H9 (cell line): ENCODE results near the gene GRAMD1C. TPM values are rescaled to one million over a fixed set of nuclear protein-coding genes. Genes with fewer than 3 reads are reported as not detected.

ENCODE experiments used
- DNase-seq: peaks from one replicate; pipeline ENCODE4 v3.0.0-alpha.2; 2017
- H2AFZ ChIP-seq: one replicate; pipeline ENCODE4 v1.6.1; 2013; ENCODE audit warnings: mild to moderate bottlenecking, low read length, control low read depth, moderate library complexity
- H2AK5ac ChIP-seq: 2 replicates; pipeline ENCODE4 v1.6.1; 2013; ENCODE audit warnings: low read length, control low read depth, mixed read lengths; ENCODE audit not compliant: insufficient read length
- H2BK120ac ChIP-seq: one replicate; pipeline ENCODE4 v1.6.1; 2013; ENCODE audit warnings: low read depth, mild to moderate bottlenecking, low read length, control low read depth, inconsistent platforms; ENCODE audit not compliant: poor library complexity, severe bottlenecking
- H2BK12ac ChIP-seq: 2 replicates; pipeline ENCODE4 v1.6.1; 2013; ENCODE audit warnings: low read length, control low read depth, mixed read lengths, low read depth; ENCODE audit not compliant: insufficient read length
- H2BK15ac ChIP-seq: 2 replicates; pipeline ENCODE4 v1.6.1; 2013; ENCODE audit warnings: low read depth, low read length, control low read depth
- H2BK20ac ChIP-seq: one replicate; pipeline ENCODE4 v1.6.1; 2013; ENCODE audit warnings: low read depth, mild to moderate bottlenecking, low read length, control low read depth, inconsistent platforms; ENCODE audit not compliant: poor library complexity, severe bottlenecking
- H2BK5ac ChIP-seq: 2 replicates; pipeline ENCODE4 v1.6.1; 2013; ENCODE audit warnings: low read length, control low read depth, mixed read lengths; ENCODE audit not compliant: insufficient read length
- H3K14ac ChIP-seq: 2 replicates; pipeline ENCODE4 v1.6.1; 2013; ENCODE audit warnings: low read length, control low read depth; ENCODE audit not compliant: insufficient read depth
- H3K18ac ChIP-seq: 2 replicates; pipeline ENCODE4 v1.6.1; 2013; ENCODE audit warnings: low read depth, mild to moderate bottlenecking, mixed read lengths, low read length, control low read depth; ENCODE audit not compliant: insufficient read length
- H3K23ac ChIP-seq: 2 replicates; pipeline ENCODE4 v1.6.1; 2013; ENCODE audit warnings: low read length, control low read depth, mixed read lengths, low read depth; ENCODE audit not compliant: insufficient read length
- H3K23me2 ChIP-seq: 2 replicates; pipeline ENCODE4 v1.6.1; 2013; ENCODE audit warnings: low read depth, mild to moderate bottlenecking, mixed read lengths, low read length, control low read depth; ENCODE audit not compliant: insufficient read length, poor library complexity, severe bottlenecking
- H3K27ac ChIP-seq: 2 replicates; pipeline ENCODE4 v1.5.1; 2013; ENCODE audit warnings: low read length, control low read depth, mixed read lengths, low read depth; ENCODE audit not compliant: insufficient read length
- H3K27me3 ChIP-seq: 2 replicates; pipeline ENCODE4 v1.6.1; 2013; ENCODE audit warnings: low read length, control low read depth, inconsistent platforms; ENCODE audit not compliant: insufficient read depth
- H3K4ac ChIP-seq: 2 replicates; pipeline ENCODE4 v1.6.1; 2013; ENCODE audit warnings: low read depth, mild to moderate bottlenecking, control low read depth, inconsistent platforms, low read length, moderate library complexity
- H3K4me1 ChIP-seq: 2 replicates; pipeline ENCODE4 v1.6.1; 2013; ENCODE audit warnings: low read length, control low read depth, inconsistent platforms; ENCODE audit not compliant: insufficient read depth
- H3K4me2 ChIP-seq: 2 replicates; pipeline ENCODE4 v1.6.1; 2013; ENCODE audit warnings: low read length, control low read depth, mixed read lengths; ENCODE audit not compliant: insufficient read length, insufficient read depth
- H3K56ac ChIP-seq: 2 replicates; pipeline ENCODE4 v1.6.1; 2013; ENCODE audit warnings: low read depth, mild to moderate bottlenecking, mixed read lengths, low read length, control low read depth; ENCODE audit not compliant: insufficient read length
- H3K79me1 ChIP-seq: 2 replicates; pipeline ENCODE4 v1.6.1; 2013; ENCODE audit warnings: low read depth, mild to moderate bottlenecking, moderate library complexity, low read length, control low read depth, inconsistent platforms; ENCODE audit not compliant: insufficient read depth, poor library complexity, severe bottlenecking
- H3K79me2 ChIP-seq: 2 replicates; pipeline ENCODE4 v1.6.1; 2013; ENCODE audit warnings: low read length, control low read depth, inconsistent platforms; ENCODE audit not compliant: insufficient read depth
- H3K9ac ChIP-seq: 2 replicates; pipeline ENCODE4 v1.6.1; 2013; ENCODE audit warnings: low read length, control low read depth, mixed read lengths; ENCODE audit not compliant: insufficient read length; ENCODE audit errors: extremely low read depth
- H3K9me3 ChIP-seq: one replicate; pipeline ENCODE4 v1.6.1; 2013; ENCODE audit warnings: low read depth, low read length, inconsistent platforms; ENCODE audit not compliant: control insufficient read depth
- H3T11ph ChIP-seq: one replicate; pipeline ENCODE4 v1.6.1; 2013; ENCODE audit warnings: mild to moderate bottlenecking, low read length, control low read depth, inconsistent platforms
- H4K20me1 ChIP-seq: one replicate; pipeline ENCODE4 v1.6.1; 2013; ENCODE audit not compliant: control insufficient read depth, insufficient read length, insufficient read depth
- H4K5ac ChIP-seq: 2 replicates; pipeline ENCODE4 v1.6.1; 2013; ENCODE audit warnings: low read depth, mild to moderate bottlenecking, mixed read lengths, low read length, control low read depth; ENCODE audit not compliant: insufficient read length
- H4K8ac ChIP-seq: replicated peaks from 2 replicates; pipeline ENCODE4 v1.6.1; 2013; ENCODE audit warnings: low read length, control low read depth, mixed read lengths, low read depth; ENCODE audit not compliant: insufficient read length
- H4K91ac ChIP-seq: 2 replicates; pipeline ENCODE4 v1.6.1; 2013; ENCODE audit warnings: low read depth, mild to moderate bottlenecking, moderate library complexity, mixed read lengths, low read length, control low read depth; ENCODE audit not compliant: insufficient read length
- H3K27ac Mint-ChIP-seq, 3 experiments: 2 replicates in 2 of 3; 3 replicates in 1 of 3; pipeline ENCODE4 v1.8.0; 2020 to 2021; ENCODE audit warnings: mixed read lengths in 3 of 3, mild to moderate bottlenecking in 1 of 3, moderate library complexity in 1 of 3
- H3K27me3 Mint-ChIP-seq: 2 replicates; pipeline ENCODE4 v1.8.0; 2021; ENCODE audit warnings: low read depth, mild to moderate bottlenecking, moderate library complexity, mixed read lengths
- H3K36me3 Mint-ChIP-seq, 3 experiments: 2 replicates in 2 of 3; 3 replicates in 1 of 3; pipeline ENCODE4 v1.8.0; 2020 to 2021; ENCODE audit warnings: low read depth in 3 of 3, mixed read lengths in 3 of 3; ENCODE audit not compliant: insufficient read depth in 1 of 3
- H3K4me1 Mint-ChIP-seq, 2 experiments: 2 replicates each; pipeline ENCODE4 v1.8.0; 2020; ENCODE audit warnings: mixed read lengths in 2 of 2
- H3K4me3 Mint-ChIP-seq, 2 experiments: 2 replicates in 1 of 2; 3 replicates in 1 of 2; pipeline ENCODE4 v1.8.0; 2020 to 2021; ENCODE audit warnings: mild to moderate bottlenecking in 2 of 2, mixed read lengths in 2 of 2, moderate library complexity in 1 of 2
- H3K9me3 Mint-ChIP-seq, 2 experiments: 2 replicates in 1 of 2; 3 replicates in 1 of 2; pipeline ENCODE4 v1.8.0; 2020; ENCODE audit warnings: mild to moderate bottlenecking in 2 of 2, mixed read lengths in 2 of 2, moderate library complexity in 1 of 2
- CTCF ChIP-seq: fragments of 200-600 bp; sonication (generic); conservative IDR thresholded peaks from 3 replicates; pipeline ENCODE4 v1.8.0; 2021; ENCODE audit warnings: antibody characterized with exemption, mild to moderate bottlenecking
- WGBS: extraction: QIAGEN DNeasy Blood & Tissue Kit; methylation state at CpG from one replicate; pipeline ENCODE4 v1.1.7; 2013; ENCODE audit warnings: missing lambda C conversion rate, low lambda C conversion rate, mixed read lengths; ENCODE audit not compliant: insufficient read length; ENCODE audit errors: extremely low coverage; 5-methylcytosine and 5-hydroxymethylcytosine counted together
- total RNA-seq: library from RNA; stranded (reverse); gene quantifications from 2 replicates; pipeline ENCODE4 v1.2.1, GENCODE V29; 2021

GRAMD1C gene
- total RNA-seq, 1 experiment from 2014 or later, result 1.8 TPM

GRCh38 chr3:113805249-113805648 lies 33.3 kb upstream of the GRAMD1C start:
- no peaks in the 10 kb centered on the region for H3K79me1 ChIP-seq
- H4K91ac ChIP-seq, result no peak overlapping the region
- no peak overlapping the region for H2AK5ac ChIP-seq
- DNase-seq, result no peak
- Mint-ChIP-seq H3K4me3 (no peak overlapping the region), H3K9me3 (no peaks in the 10 kb centered on the region), H3K27ac (no peak overlapping the region), H3K27me3 (no peaks in the 10 kb centered on the region), H3K4me1 (no peaks in the 10 kb centered on the region), H3K36me3 (peaks cover under 1 to 61% (median 32%) of the 10 kb centered on the region in 3 experiments; a peak in 6 of 7 replicates)
- no peak overlapping the region for H3T11ph ChIP-seq
- no peak overlapping the region for H2AFZ ChIP-seq
- H3K4me1 ChIP-seq, result no peaks in the 10 kb centered on the region
- no peak overlapping the region for H3K23ac ChIP-seq
- H4K5ac ChIP-seq, result no peak overlapping the region
- H2BK12ac ChIP-seq, result no peak overlapping the region
- no peak overlapping the region for H3K4ac ChIP-seq
- no peaks in the 10 kb centered on the region for H3K9me3 ChIP-seq
- H3K14ac ChIP-seq, result no peak overlapping the region
- H3K18ac ChIP-seq, result no peak overlapping the region
- no peak for TF ChIP-seq CTCF
- no peaks in the 10 kb centered on the region for H3K27me3 ChIP-seq
- no peak overlapping the region for H3K4me2 ChIP-seq
- no peaks in the 10 kb centered on the region for H4K20me1 ChIP-seq
- WGBS, result no CpG with 5 or more reads among the region's 3 CpGs
- no peaks in the 10 kb centered on the region for H3K23me2 ChIP-seq
- no peak overlapping the region for H3K9ac ChIP-seq
- no peak overlapping the region for H2BK5ac ChIP-seq
- H2BK15ac ChIP-seq, result no peak overlapping the region
- no peak overlapping the region for H2BK120ac ChIP-seq
- no peak overlapping the region for H2BK20ac ChIP-seq
- no peak overlapping the region for H3K27ac ChIP-seq
- H3K56ac ChIP-seq, result no peak overlapping the region
- no peak overlapping the region for H4K8ac ChIP-seq
- no peaks in the 10 kb centered on the region for H3K79me2 ChIP-seq
